Measurements from ENCODE around the gene RALGAPA2. TPM values are rescaled to one million over a fixed set of nuclear protein-coding genes. Genes with fewer than 3 reads are reported as not detected.
A peak's percentile ranks its signal among the peaks of the same experiment; 100 is the strongest.

Gene RALGAPA2
- total and polyA plus RNA-seq, 10 donors: 1.2 to 55.2 (median 29.4) TPM

DNA sequence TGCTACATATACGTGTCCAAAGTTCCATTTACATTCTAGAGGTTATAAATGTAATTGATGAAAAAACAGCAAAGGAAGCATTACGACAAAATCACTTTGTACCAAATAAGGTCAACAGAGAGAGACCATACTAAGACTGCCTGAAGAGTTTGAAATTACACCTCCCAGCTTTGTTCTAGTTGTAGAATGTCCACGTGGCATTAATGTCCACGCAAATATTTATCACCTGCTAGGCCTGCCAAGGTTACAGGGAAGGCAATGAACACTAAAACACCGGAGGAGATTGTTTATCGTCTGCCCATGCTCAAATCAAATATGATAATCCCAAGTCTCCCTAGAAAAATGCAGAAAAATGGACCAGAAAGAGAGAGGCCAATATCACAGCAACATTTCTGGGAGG lies 6.2 kb downstream of the RALGAPA2 start:
- H3K4me1 ChIP-seq: peaks cover 10 to 51% (median 15%) of the 10 kb centered on the region in 6 donors
- intact Hi-C loops (cut with DNase I; ENCODE audit: low total_unique reads): no loop called here
- peaks cover 0 to 4% (median 0%) of the 10 kb centered on the region in 6 donors for H3K36me3 ChIP-seq
- peak overlapping the region in 3 of 8 donors; percentile 52 to 99 (median 60) for H3K27ac ChIP-seq
- H3K27me3 ChIP-seq (replicated peaks in 1 of 7): no peaks in the 10 kb centered on the region
- DNase-seq: no peak
- TF ChIP-seq, protein P1, sequence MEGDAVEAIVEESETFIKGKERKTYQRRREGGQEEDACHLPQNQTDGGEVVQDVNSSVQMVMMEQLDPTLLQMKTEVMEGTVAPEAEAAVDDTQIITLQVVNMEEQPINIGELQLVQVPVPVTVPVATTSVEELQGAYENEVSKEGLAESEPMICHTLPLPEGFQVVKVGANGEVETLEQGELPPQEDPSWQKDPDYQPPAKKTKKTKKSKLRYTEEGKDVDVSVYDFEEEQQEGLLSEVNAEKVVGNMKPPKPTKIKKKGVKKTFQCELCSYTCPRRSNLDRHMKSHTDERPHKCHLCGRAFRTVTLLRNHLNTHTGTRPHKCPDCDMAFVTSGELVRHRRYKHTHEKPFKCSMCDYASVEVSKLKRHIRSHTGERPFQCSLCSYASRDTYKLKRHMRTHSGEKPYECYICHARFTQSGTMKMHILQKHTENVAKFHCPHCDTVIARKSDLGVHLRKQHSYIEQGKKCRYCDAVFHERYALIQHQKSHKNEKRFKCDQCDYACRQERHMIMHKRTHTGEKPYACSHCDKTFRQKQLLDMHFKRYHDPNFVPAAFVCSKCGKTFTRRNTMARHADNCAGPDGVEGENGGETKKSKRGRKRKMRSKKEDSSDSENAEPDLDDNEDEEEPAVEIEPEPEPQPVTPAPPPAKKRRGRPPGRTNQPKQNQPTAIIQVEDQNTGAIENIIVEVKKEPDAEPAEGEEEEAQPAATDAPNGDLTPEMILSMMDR (IDR thresholded peaks at IDR 0.05 in 8 of 11, conservative IDR thresholded peaks at IDR 0.05 in 3 of 11): no peak
- no peak for TF ChIP-seq POLR2AphosphoS5 (IDR thresholded peaks at IDR 0.05)
- no peak for TF ChIP-seq POLR2A (IDR thresholded peaks at IDR 0.05)
- H3K4me3 ChIP-seq: no peak overlapping the region
- 83 to 93% (median 91%) methylated on average over 6 of the region's 6 CpGs for WGBS, 5 donors
- no peaks in the 10 kb centered on the region for H3K9me3 ChIP-seq

- no peak for TF ChIP-seq POLR2AphosphoS5 (IDR thresholded peaks at IDR 0.05)
- TF ChIP-seq POLR2A (IDR thresholded peaks at IDR 0.05): no peak
- WGBS, 5 donors: 85 to 97% (median 91%) methylated on average over 7 of the region's 7 CpGs
- no peak overlapping the region for H3K27ac ChIP-seq
- no peak overlapping the region for H3K4me3 ChIP-seq
- no peaks in the 10 kb centered on the region for H3K36me3 ChIP-seq
- peaks cover 0 to 33% (median 0%) of the 10 kb centered on the region in 6 donors for H3K4me1 ChIP-seq
- intact Hi-C loops (cut with DNase I; ENCODE audit: low total_unique reads): no loop called here
- no peaks in the 10 kb centered on the region for H3K27me3 ChIP-seq (replicated peaks in 1 of 7)
- H3K9me3 ChIP-seq: peaks cover 0 to 4% (median 0%) of the 10 kb centered on the region in 8 donors
- DNase-seq: no peak
These were observed 9.9 kb downstream of the RALGAPA2 start for GRCh38 chr20:20702330-20703245.

GRCh38 chr20:20699917-20700316 lies 12.5 kb downstream of the RALGAPA2 start:
- H3K4me1 ChIP-seq: peaks cover 0 to 21% (median 0%) of the 10 kb centered on the region in 6 donors
- no peaks in the 10 kb centered on the region for H3K27me3 ChIP-seq (replicated peaks in 1 of 7)
- no peak overlapping the region for H3K27ac ChIP-seq
- WGBS, 5 donors: 69 to 96% (median 95%) methylated on average over 4 of the region's 4 CpGs
- no peak for DNase-seq
- H3K36me3 ChIP-seq: no peaks in the 10 kb centered on the region
- TF ChIP-seq POLR2A (IDR thresholded peaks at IDR 0.05) (no peak), POLR2AphosphoS5 (IDR thresholded peaks at IDR 0.05) (no peak)
- TF ChIP-seq, protein P1 (IDR thresholded peaks at IDR 0.05 in 8 of 11, conservative IDR thresholded peaks at IDR 0.05 in 3 of 11): no peak
- H3K9me3 ChIP-seq: peaks cover 0 to 4% (median 0%) of the 10 kb centered on the region in 8 donors
- intact Hi-C loops (cut with DNase I; ENCODE audit: low total_unique reads): no loop called here
- H3K4me3 ChIP-seq: no peak overlapping the region

DNA sequence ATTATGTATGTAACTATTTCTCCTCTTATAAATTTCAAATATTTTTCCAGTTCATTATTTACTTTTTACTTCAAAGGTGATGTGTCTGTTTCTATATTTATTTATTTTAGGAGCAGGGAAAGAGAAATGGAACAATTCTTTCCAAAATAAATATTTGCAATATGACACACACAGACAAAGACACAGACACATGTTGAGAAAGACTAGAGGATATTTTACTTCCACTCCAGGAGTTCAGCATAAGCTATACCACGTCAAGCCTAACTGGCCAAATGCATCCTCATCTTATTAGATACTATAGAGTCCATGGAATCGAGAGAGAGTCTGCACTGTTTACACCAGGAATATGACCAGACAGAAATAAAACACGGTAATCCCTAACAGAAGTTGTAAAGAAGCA lies 13.3 kb downstream of the RALGAPA2 start:
- Histone ChIP-seq H3K27ac (no peak overlapping the region), H3K9me3 (peaks cover 0 to 4% (median 0%) of the 10 kb centered on the region in 8 donors), H3K27me3 (replicated peaks in 1 of 7) (no peaks in the 10 kb centered on the region), H3K4me1 (peaks cover 0 to 21% (median 0%) of the 10 kb centered on the region in 6 donors), H3K4me3 (no peak overlapping the region), H3K36me3 (no peaks in the 10 kb centered on the region)
- WGBS, 5 donors: 77 to 93% (median 83%) methylated on average over 3 of the region's 3 CpGs
- no peak for DNase-seq
- TF ChIP-seq POLR2AphosphoS5 (IDR thresholded peaks at IDR 0.05): no peak
- no peak for TF ChIP-seq POLR2A (IDR thresholded peaks at IDR 0.05)
- TF ChIP-seq, protein P1 (IDR thresholded peaks at IDR 0.05 in 8 of 11, conservative IDR thresholded peaks at IDR 0.05 in 3 of 11): no peak
- intact Hi-C loops (cut with DNase I; ENCODE audit: low total_unique reads): no loop called here

Data from spleen (tissue), 11 donors.